ENCODE data around the gene MYG1.

Gene MYG1

DNA sequence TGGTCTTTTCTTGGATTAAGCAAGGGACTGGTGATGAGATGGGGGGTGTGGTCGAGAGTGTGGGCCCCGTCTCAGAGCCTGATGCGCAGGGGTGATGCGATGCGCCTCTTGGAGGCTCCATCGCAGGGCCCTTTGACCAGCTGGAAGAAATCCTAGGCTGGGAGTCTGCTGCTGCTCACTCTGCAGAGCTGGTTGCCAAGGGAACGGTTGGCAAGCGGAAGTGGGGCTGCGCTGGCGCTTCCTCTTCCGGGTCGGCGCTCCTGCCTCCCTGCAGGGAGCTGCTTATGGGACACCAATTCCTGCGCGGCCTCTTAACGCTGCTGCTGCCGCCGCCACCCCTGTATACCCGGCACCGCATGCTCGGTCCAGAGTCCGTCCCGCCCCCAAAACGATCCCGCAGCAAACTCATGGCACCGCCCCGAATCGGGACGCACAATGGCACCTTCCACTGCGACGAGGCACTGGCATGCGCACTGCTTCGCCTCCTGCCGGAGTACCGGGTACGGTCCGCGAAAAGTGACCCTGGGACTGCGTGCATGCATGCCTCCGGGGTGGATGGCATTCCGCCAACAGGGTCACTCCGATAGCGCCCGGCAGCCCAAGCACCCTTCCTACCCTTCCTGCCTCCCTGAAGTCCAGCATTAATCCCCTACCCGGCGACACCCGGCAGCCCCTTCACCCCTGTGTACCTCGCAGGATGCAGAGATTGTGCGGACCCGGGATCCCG is at the start of gene MYG1:
Gene MYG1 (plus strand): TSS at position 242 of the 727 bp plus-strand sequence. CDS start 43 bp downstream, at position 285.
- in situ Hi-C loops (cut with MboI; ENCODE audit: low sequenced_read_pairs): loop anchor here (5.0 to 25.0 kb wide), 2 partner anchors 87 to 237 kb away; partner anchors contain the start of gene TNS2

DNA sequence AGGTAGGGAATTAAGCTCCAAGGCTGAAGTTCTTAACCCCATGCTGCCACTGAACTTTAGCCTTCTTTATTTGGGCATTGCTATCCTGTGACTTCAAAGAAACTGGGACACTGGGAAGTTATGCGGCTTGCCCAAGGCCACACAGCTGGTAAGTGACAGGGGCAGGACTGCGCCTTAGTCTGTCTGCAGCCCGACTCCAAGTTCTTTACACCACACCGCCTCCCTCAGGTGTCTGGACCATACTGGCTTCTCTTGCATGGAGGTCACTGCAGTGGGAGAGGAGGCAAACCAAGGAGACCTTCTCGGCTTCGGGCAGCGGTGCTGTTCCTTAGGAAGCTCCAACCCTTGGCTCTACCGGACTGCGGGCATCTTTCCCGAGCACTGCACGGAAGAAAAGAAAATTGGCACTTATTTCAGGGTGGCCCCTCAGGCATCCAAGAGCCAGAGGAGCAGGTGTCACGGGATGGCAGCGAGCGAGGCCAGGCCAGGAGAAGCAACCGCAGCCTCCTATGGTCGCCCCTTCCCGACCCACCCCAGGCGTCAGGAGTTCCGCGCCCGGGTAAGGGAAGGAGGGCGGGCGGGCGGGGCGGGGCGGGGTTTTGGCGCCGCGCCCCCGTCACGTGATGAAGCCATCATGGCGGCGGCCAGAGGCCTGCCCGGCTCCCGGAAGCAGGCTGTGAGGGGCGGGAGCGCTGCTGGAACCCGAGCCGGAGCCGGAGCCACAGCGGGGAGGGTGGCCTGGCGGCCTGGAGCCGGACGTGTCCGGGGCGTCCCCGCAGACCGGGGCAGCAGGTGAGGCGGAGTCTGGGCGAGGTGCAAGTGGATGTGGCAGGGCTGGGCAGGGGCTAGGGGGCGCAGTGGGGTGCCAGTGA is 47.8 kb upstream of the MYG1 start:
- in situ Hi-C loops (cut with MboI; ENCODE audit: low sequenced_read_pairs): no loop called here

DNA sequence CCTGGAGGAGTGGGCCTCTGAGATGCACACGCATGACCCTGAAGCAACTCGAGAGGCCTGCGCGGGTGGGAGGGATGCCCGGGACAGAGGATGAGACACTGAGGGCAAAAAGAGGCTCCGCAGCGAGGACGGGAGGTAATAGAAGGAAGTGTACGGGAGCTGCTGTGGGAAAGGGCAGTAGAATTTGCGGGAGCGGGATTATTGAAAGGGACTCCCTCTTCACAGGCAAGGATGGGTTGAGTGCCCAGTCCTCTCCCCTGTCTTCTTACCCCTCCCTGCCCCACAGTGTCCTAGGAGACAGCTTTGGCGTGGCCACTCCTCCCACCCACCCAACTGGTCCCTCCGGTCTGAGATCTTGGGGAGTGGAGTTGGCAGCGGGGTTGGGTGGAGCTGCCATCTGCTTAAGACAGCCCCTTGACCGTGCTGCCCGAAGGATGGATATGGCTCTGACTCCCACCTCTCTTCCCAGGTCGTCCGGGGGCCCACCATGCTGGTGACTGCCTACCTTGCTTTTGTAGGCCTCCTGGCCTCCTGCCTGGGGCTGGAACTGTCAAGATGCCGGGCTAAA is 47.1 kb upstream of the MYG1 start:
- in situ Hi-C loops (cut with MboI; ENCODE audit: low sequenced_read_pairs): no loop called here

DNA sequence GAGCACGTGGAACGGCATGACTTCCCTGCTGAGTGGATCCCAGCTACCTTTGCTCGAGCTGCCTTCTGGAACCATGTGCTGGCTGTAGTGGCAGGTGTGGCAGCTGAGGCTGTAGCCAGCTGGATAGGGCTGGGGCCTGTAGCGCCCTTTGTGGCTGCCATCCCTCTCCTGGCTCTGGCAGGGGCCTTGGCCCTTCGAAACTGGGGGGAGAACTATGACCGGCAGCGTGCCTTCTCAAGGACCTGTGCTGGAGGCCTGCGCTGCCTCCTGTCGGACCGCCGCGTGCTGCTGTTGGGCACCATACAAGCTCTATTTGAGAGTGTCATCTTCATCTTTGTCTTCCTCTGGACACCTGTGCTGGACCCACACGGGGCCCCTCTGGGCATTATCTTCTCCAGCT is 46.2 kb upstream of the MYG1 start:
- in situ Hi-C loops (cut with MboI; ENCODE audit: low sequenced_read_pairs): no loop called here

GRCh38 chr12:53254816-53255545 is 44.5 kb upstream of the MYG1 start:
- in situ Hi-C loops (cut with MboI; ENCODE audit: low sequenced_read_pairs): no loop called here

DNA sequence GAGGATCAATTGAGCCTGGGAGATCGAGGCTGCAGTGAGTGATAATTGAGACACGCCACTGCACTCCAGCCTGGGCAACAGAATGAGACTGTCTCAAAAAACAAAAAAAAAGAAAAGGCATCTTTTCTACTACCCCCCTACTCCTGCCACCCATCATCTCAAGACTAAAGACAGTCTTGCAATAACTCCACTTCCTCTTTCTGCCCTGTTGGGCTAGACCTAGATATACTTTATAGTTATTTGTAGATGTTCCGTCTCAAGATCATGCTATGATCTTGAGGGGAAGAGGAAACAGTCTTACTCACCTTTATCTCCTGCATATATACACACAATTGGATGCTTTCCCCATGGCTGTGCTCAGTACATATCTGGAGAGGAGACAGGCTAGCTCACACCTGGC is 43.5 kb upstream of the MYG1 start:
- in situ Hi-C loops (cut with MboI; ENCODE audit: low sequenced_read_pairs): no loop called here

- in situ Hi-C loops (cut with MboI; ENCODE audit: low sequenced_read_pairs): no loop called here
Observed at GRCh38 chr12:53258541-53259539, 40.7 kb upstream of the MYG1 start.

- in situ Hi-C loops (cut with MboI; ENCODE audit: low sequenced_read_pairs): no loop called here
Observed at GRCh38 chr12:53259891-53260290, 39.6 kb upstream of the MYG1 start.

- in situ Hi-C loops (cut with MboI; ENCODE audit: low sequenced_read_pairs): no loop called here
Observed at GRCh38 chr12:53265783-53266182, 33.7 kb upstream of the MYG1 start.

DNA sequence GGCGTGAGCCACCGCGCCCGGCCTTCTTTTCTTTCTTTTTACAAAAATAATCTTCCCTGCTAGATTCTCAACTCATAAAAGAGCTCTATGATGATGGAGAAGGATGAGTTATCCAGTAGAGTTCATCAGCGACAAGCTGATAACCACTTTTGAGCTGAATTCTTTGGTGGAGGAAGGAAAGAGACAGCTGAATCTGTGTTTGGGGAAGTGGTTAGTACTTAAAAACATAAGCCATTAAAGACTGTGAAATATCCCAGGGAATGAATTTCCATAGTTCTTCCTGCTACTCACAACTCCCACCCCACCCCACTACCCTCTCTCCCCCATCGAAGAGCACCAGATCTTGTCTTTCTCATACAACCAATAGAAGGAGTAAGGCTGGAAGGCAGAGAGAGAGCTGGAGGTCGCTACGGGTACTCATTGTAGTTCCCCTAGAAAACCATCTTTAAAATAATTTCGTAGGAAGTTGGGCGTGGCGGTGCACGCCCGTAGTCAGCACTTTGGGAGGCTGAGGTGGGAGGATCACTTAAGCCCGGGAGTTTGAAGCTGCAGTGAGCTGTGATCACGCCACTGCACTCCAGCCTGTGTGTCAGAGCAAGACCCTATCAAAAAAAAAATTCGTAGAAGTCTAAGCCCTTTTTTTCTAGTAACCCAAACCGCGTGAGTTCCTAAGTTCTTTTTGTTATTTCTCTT is 32.0 kb upstream of the MYG1 start:
- in situ Hi-C loops (cut with MboI; ENCODE audit: low sequenced_read_pairs): no loop called here

- in situ Hi-C loops (cut with MboI; ENCODE audit: low sequenced_read_pairs): no loop called here
Observed at GRCh38 chr12:53267999-53268629, 31.4 kb upstream of the MYG1 start, which contains the start of gene ESPL1. Gene ESPL1 (plus strand): TSS chr12:53268299. CDS start chr12:53268767, 468 bp downstream.

DNA sequence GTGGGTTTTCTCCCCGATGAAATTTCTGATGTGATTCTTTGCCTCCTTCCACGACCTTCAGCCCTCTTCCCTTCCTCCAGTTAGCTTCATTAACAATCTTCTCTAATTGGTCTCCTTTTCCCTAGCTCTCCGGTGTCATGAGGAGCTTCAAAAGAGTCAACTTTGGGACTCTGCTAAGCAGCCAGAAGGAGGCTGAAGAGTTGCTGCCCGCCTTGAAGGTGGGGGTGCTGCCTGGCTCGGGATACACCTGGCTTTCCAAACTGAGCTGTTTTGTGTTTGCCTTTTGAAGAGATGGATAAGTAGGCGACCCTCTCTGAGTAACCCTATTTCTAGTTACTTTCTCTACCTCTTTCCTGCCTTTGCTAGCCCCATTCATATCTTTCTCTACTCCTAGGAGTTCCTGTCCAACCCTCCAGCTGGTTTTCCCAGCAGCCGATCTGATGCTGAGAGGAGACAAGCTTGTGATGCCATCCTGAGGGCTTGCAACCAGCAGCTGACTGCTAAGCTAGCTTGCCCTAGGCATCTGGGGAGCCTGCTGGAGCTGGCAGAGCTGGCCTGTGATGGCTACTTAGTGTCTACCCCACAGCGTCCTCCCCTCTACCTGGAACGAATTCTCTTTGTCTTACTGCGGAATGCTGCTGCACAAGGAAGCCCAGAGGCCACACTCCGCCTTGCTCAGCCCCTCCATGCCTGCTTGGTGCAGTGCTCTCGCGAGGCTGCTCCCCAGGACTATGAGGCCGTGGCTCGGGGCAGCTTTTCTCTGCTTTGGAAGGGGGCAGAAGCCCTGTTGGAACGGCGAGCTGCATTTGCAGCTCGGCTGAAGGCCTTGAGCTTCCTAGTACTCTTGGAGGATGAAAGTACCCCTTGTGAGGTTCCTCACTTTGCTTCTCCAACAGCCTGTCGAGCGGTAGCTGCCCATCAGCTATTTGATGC is 30.6 kb upstream of the MYG1 start:
- in situ Hi-C loops (cut with MboI; ENCODE audit: low sequenced_read_pairs): no loop called here

DNA sequence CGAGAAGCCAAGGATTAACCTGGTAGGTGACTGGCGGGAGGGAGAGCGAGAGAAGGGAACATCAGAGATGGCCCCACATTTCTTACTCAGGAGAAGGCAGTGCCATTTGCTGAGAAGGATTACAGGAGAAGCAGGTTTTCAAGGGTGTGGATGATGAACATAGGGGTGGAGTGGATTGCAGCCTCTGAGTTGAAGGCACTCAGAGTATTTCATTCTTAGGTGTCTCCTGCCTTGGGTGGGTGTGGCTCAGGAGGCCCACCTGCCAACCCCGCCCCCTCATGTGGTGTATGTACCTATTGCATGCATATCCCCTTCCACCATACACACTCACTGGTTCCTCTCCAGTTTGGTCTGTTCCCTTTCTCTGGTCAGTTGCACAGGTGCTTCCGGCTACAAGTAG is 25.1 kb upstream of the MYG1 start:
- in situ Hi-C loops (cut with MboI; ENCODE audit: low sequenced_read_pairs): no loop called here

DNA sequence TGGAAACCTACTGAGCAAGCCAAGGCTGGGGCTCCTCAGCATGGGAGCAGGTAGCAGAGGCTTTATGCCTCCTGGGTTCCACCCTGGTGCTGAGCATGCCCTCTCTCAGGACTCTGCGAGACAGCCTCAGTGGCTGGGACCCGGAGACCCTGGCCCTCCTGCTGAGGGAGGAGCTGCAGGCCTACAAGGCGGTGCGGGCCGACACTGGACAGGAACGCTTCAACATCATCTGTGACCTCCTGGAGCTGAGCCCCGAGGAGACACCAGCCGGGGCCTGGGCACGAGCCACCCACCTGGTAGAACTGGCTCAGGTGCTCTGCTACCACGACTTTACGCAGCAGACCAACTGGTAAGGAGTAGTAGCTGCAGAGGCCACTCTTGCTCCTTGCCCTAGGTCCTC is 23.0 kb upstream of the MYG1 start:
- in situ Hi-C loops (cut with MboI; ENCODE audit: low sequenced_read_pairs): loop anchor here (25.0 kb wide), 1 partner anchor 214 kb away; the partner anchor contains the start of gene TNS2

- in situ Hi-C loops (cut with MboI; ENCODE audit: low sequenced_read_pairs): loop anchor here (25.0 kb wide), 1 partner anchor 216 kb away; the partner anchor contains the start of gene TNS2
Observed at GRCh38 chr12:53277981-53278380, 21.5 kb upstream of the MYG1 start.

DNA sequence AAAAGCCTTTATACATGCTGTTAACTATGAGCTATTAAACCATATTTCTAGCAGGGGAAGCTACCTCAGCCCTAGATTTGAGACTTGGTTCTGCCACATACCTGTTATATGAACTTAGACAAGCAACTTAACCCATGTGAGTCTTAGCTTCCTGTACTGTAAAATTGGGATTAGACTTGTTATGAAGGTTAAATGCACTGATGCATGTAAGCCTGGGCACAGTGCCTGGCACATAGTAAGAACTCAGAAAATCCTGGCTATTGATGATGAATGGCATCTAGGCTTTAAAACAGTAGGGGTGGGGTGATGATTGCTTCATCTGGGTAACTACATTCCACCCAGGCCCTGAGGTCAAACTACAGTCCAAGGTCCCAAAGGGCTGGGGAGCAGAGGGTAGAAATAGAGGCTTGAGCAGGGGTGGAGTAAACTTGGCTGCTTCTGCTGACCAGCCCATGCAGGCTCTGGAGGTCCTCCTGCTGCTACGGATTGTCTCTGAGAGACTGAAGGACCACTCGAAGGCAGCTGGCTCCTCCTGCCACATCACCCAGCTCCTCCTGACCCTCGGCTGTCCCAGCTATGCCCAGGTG is 20.1 kb upstream of the MYG1 start:
- in situ Hi-C loops (cut with MboI; ENCODE audit: low sequenced_read_pairs): loop anchor here (25.0 kb wide), 1 partner anchor 217 kb away; the partner anchor contains the start of gene TNS2

Data from HL-60/S4 treated with phorbol 12-myristate 13-acetate at 8.2 ng/mL for 4 days and 3 days (cell line).